ENCODE measurements around the gene NEDD4. TPM values are rescaled to one million over a fixed set of nuclear protein-coding genes. Genes with fewer than 3 reads are reported as not detected.
"Not testable (repeated sequence)": the region's sequence is repeated elsewhere in the genome, so short reads cannot be mapped to it uniquely, and the experiment has no call there.

NEDD4 gene
- total RNA-seq, 1 donor: 48.5 TPM

GRCh38 chr15:56017920-56018319, 24.5 kb upstream of the NEDD4 start:
- Histone ChIP-seq H3K4me3 (ENCODE audit: insufficient read depth, low read length) (no peak overlapping the region), H3K9me3 (ENCODE audit: low read depth, low read length) (no peaks in the 10 kb centered on the region)
- TF ChIP-seq CTCF (IDR thresholded peaks at IDR 0.05; ENCODE audit: extremely low read depth, low read depth, low read length): peak; percentile 13

GRCh38 chr15:56017511-56017910, 24.1 kb upstream of the NEDD4 start:
- Histone ChIP-seq H3K4me2 (ENCODE audit: insufficient read depth, low read length) (no peak overlapping the region), H4K20me1 (ENCODE audit: insufficient read depth, low read length) (no peaks in the 10 kb centered on the region), H2AFZ (ENCODE audit: low read length) (no peak overlapping the region), H3K79me2 (ENCODE audit: insufficient read depth, low read length) (no peaks in the 10 kb centered on the region), H3K36me3 (ENCODE audit: insufficient read depth, low read length) (no peaks in the 10 kb centered on the region), H3K4me3 (ENCODE audit: insufficient read depth, low read length) (no peak overlapping the region), H3K27ac (ENCODE audit: low read depth, low read length) (no peak overlapping the region), H3K4me1 (ENCODE audit: insufficient read depth, low read length) (no peaks in the 10 kb centered on the region), H3K9me3 (ENCODE audit: low read depth, low read length) (no peaks in the 10 kb centered on the region), H3K27me3 (ENCODE audit: insufficient read depth, low read length) (no peaks in the 10 kb centered on the region)
- no peak for DNase-seq (ENCODE audit: insufficient read length, low spot score, missing footprints)
- no peak for TF ChIP-seq CTCF (IDR thresholded peaks at IDR 0.05; ENCODE audit: extremely low read depth, low read depth, low read length)

More at GRCh38 chr15:56017920-56018319, 24.5 kb upstream of the NEDD4 start:
- Histone ChIP-seq H3K27ac (ENCODE audit: low read depth, low read length) (no peak overlapping the region), H4K20me1 (ENCODE audit: insufficient read depth, low read length) (no peaks in the 10 kb centered on the region), H3K27me3 (ENCODE audit: insufficient read depth, low read length) (no peaks in the 10 kb centered on the region), H2AFZ (ENCODE audit: low read length) (no peak overlapping the region), H3K4me1 (ENCODE audit: insufficient read depth, low read length) (no peaks in the 10 kb centered on the region), H3K79me2 (ENCODE audit: insufficient read depth, low read length) (no peaks in the 10 kb centered on the region), H3K4me2 (ENCODE audit: insufficient read depth, low read length) (no peak overlapping the region), H3K36me3 (ENCODE audit: insufficient read depth, low read length) (no peaks in the 10 kb centered on the region)
- peak; percentile 55 for DNase-seq (ENCODE audit: insufficient read length, low spot score, missing footprints)

GRCh38 chr15:56016281-56016680, 22.9 kb upstream of the NEDD4 start:
- Histone ChIP-seq H3K4me1 (ENCODE audit: insufficient read depth, low read length) (no peaks in the 10 kb centered on the region), H3K36me3 (ENCODE audit: insufficient read depth, low read length) (no peaks in the 10 kb centered on the region), H3K4me3 (ENCODE audit: insufficient read depth, low read length) (no peak overlapping the region), H2AFZ (ENCODE audit: low read length) (no peak overlapping the region), H3K27ac (ENCODE audit: low read depth, low read length) (no peak overlapping the region), H3K9me3 (ENCODE audit: low read depth, low read length) (no peaks in the 10 kb centered on the region), H3K27me3 (ENCODE audit: insufficient read depth, low read length) (no peaks in the 10 kb centered on the region), H3K4me2 (ENCODE audit: insufficient read depth, low read length) (no peak overlapping the region), H3K79me2 (ENCODE audit: insufficient read depth, low read length) (no peaks in the 10 kb centered on the region), H4K20me1 (ENCODE audit: insufficient read depth, low read length) (no peaks in the 10 kb centered on the region)
- no peak for TF ChIP-seq CTCF (IDR thresholded peaks at IDR 0.05; ENCODE audit: extremely low read depth, low read depth, low read length)
- no peak for DNase-seq (ENCODE audit: insufficient read length, low spot score, missing footprints)

- Histone ChIP-seq H3K4me2 (ENCODE audit: insufficient read depth, low read length) (no peak overlapping the region), H3K79me2 (ENCODE audit: insufficient read depth, low read length) (no peaks in the 10 kb centered on the region), H3K27ac (ENCODE audit: low read depth, low read length) (no peak overlapping the region), H2AFZ (ENCODE audit: low read length) (no peak overlapping the region), H3K4me3 (ENCODE audit: insufficient read depth, low read length) (no peak overlapping the region), H3K36me3 (ENCODE audit: insufficient read depth, low read length) (no peaks in the 10 kb centered on the region), H3K4me1 (ENCODE audit: insufficient read depth, low read length) (no peaks in the 10 kb centered on the region), H3K9me3 (ENCODE audit: low read depth, low read length) (no peaks in the 10 kb centered on the region), H4K20me1 (ENCODE audit: insufficient read depth, low read length) (no peaks in the 10 kb centered on the region), H3K27me3 (ENCODE audit: insufficient read depth, low read length) (no peaks in the 10 kb centered on the region)
- TF ChIP-seq CTCF (IDR thresholded peaks at IDR 0.05; ENCODE audit: extremely low read depth, low read depth, low read length): no peak
- no peak for DNase-seq (ENCODE audit: insufficient read length, low spot score, missing footprints)
Measured at GRCh38 chr15:56014677-56015076, 21.3 kb upstream of the NEDD4 start.

GRCh38 chr15:56007053-56007452, 13.6 kb upstream of the NEDD4 start:
- not testable (repeated sequence) for DNase-seq (ENCODE audit: insufficient read length, low spot score, missing footprints); H3K9me3 ChIP-seq (ENCODE audit: low read depth, low read length); H3K4me1 ChIP-seq (ENCODE audit: insufficient read depth, low read length); H4K20me1 ChIP-seq (ENCODE audit: insufficient read depth, low read length); H3K27me3 ChIP-seq (ENCODE audit: insufficient read depth, low read length); H3K79me2 ChIP-seq (ENCODE audit: insufficient read depth, low read length); H3K36me3 ChIP-seq (ENCODE audit: insufficient read depth, low read length)
- H3K27ac ChIP-seq (ENCODE audit: low read depth, low read length): peak overlapping the region; percentile 16
- H3K4me3 ChIP-seq (ENCODE audit: insufficient read depth, low read length): peak overlapping the region; percentile 41
- peak overlapping the region; percentile 2 for H2AFZ ChIP-seq (ENCODE audit: low read length)
- peak overlapping the region; percentile 56 for H3K4me2 ChIP-seq (ENCODE audit: insufficient read depth, low read length)

- DNase-seq (ENCODE audit: insufficient read length, low spot score, missing footprints); H3K4me1 ChIP-seq (ENCODE audit: insufficient read depth, low read length); H4K20me1 ChIP-seq (ENCODE audit: insufficient read depth, low read length); H3K9me3 ChIP-seq (ENCODE audit: low read depth, low read length); H3K79me2 ChIP-seq (ENCODE audit: insufficient read depth, low read length); H3K36me3 ChIP-seq (ENCODE audit: insufficient read depth, low read length); H3K27me3 ChIP-seq (ENCODE audit: insufficient read depth, low read length): not testable (repeated sequence)
- peak overlapping the region; percentile 16 for H3K27ac ChIP-seq (ENCODE audit: low read depth, low read length)
- H2AFZ ChIP-seq (ENCODE audit: low read length): peak overlapping the region; percentile 2
- H3K4me3 ChIP-seq (ENCODE audit: insufficient read depth, low read length): peak overlapping the region; percentile 41
- peak overlapping the region; percentile 44 for H3K4me2 ChIP-seq (ENCODE audit: insufficient read depth, low read length)
Measured at GRCh38 chr15:56006371-56006770, 13.0 kb upstream of the NEDD4 start.
